PC-3 (cell line): ENCODE data around the gene SMARCA4. TPM values are rescaled to one million over a fixed set of nuclear protein-coding genes. Genes with fewer than 3 reads are reported as not detected.

Experiments used
- ATAC-seq: fragments of 200-7000 bp; cut with Tn5 transposase; 2 replicates; pipeline ENCODE4 v1.9.1; 2020; ENCODE audit warnings: mild to moderate bottlenecking, moderate library complexity
- BruUV-seq: library from RNA; stranded (reverse); fragments of 400-500 nt; replicated peaks from 2 replicates; lab custom pipeline; 2021; lab: Mats Ljungman, UMichigan
- CTCF ChIA-PET: fragments of 300-600 bp; sonication (Branson Sonifier 250); formaldehyde crosslinking; loops from one replicate; lab custom pipeline; 2022; ENCODE audit warnings: antibody characterized with exemption; lab: Charles Lee
- POLR2A ChIA-PET: fragments of 300-600 bp; sonication (Branson Sonifier 250); formaldehyde crosslinking; loops from one replicate; lab custom pipeline; 2022; ENCODE audit warnings: antibody characterized with exemption; ENCODE audit not compliant: unreplicated experiment; lab: Charles Lee
- DNase-seq: peaks from one replicate; pipeline ENCODE4 v3.0.0-alpha.2; 2015
- H2AFZ ChIP-seq: fragments of 300-600 bp; sonication (generic); 2 replicates; pipeline ENCODE4 v1.6.0; 2016; ENCODE audit warnings: antibody characterized with exemption, low read length
- H3F3A ChIP-seq: fragments of 300-600 bp; sonication (generic); one replicate; pipeline ENCODE4 v1.6.0; 2017; ENCODE audit warnings: antibody characterized with exemption, low read length, control low read depth, mild to moderate bottlenecking; ENCODE audit not compliant: unreplicated experiment
- H3K27ac ChIP-seq: fragments of 300-600 bp; sonication (generic); 2 replicates; pipeline ENCODE4 v1.5.1; 2016; ENCODE audit warnings: mild to moderate bottlenecking, low read length
- H3K27me3 ChIP-seq: fragments of 300-600 bp; sonication (generic); 2 replicates; pipeline ENCODE4 v1.6.1; 2016; ENCODE audit warnings: low read length, mixed read lengths
- H3K36me3 ChIP-seq: fragments of 300-600 bp; sonication (generic); 2 replicates; pipeline ENCODE4 v1.6.1; 2016; ENCODE audit warnings: low read depth, mixed run types, low read length, mixed read lengths
- H3K4me1 ChIP-seq: fragments of 300-600 bp; sonication (generic); 2 replicates; pipeline ENCODE4 v1.5.1; 2016; ENCODE audit warnings: low read length; ENCODE audit not compliant: insufficient read depth
- H3K4me2 ChIP-seq: fragments of 300-600 bp; sonication (generic); 2 replicates; pipeline ENCODE4 v1.6.0; 2016; ENCODE audit warnings: low read length
- H3K4me3 ChIP-seq: fragments of 300-600 bp; sonication (generic); 2 replicates; pipeline ENCODE4 v1.5.1; 2016; ENCODE audit warnings: mild to moderate bottlenecking, low read length, mixed read lengths
- H3K79me2 ChIP-seq: fragments of 300-600 bp; sonication (generic); 2 replicates; pipeline ENCODE4 v1.6.1; 2017; ENCODE audit warnings: low read length, mixed read lengths
- H3K9ac ChIP-seq: fragments of 300-600 bp; sonication (generic); 2 replicates; pipeline ENCODE4 v1.6.0; 2016; ENCODE audit warnings: mild to moderate bottlenecking, low read length
- H3K9me2 ChIP-seq: fragments of 300-600 bp; sonication (generic); replicated peaks from 2 replicates; pipeline ENCODE4 v1.6.1; 2016; ENCODE audit warnings: mixed run types, low read length, mixed read lengths
- H3K9me3 ChIP-seq: fragments of 300-600 bp; sonication (generic); 2 replicates; pipeline ENCODE4 v1.6.1; 2016; ENCODE audit warnings: low read length, mixed read lengths
- H4K20me1 ChIP-seq: fragments of 300-600 bp; sonication (generic); 2 replicates; pipeline ENCODE4 v1.6.1; 2016; ENCODE audit warnings: low read length, mixed read lengths
- CTCF ChIP-seq: fragments of 300-600 bp; sonication (generic); conservative IDR thresholded peaks from 2 replicates; pipeline ENCODE4 v1.5.1; 2017; ENCODE audit warnings: antibody characterized with exemption, low read depth, mild to moderate bottlenecking, low read length
- EZH2 ChIP-seq: fragments of 300-600 bp; sonication (generic); IDR thresholded peaks from one replicate; pipeline ENCODE4 v1.6.1; 2017; ENCODE audit warnings: antibody characterized with exemption, mild to moderate bottlenecking, low read length; ENCODE audit not compliant: unreplicated experiment
- EZH2phosphoT487 ChIP-seq: fragments of 300-600 bp; sonication (generic); IDR thresholded peaks from 2 replicates; pipeline ENCODE4 v1.6.1; 2018; ENCODE audit warnings: mild to moderate bottlenecking, antibody characterized with exemption, low read length, borderline replicate concordance
- intact Hi-C: fragments of 100-400 bp; cut with micrococcal nuclease; formaldehyde crosslinking; loops from 2 replicates; pipeline ENCODE4 v1.9.0; 2023
- total RNA-seq: library from RNA; depleted of rRNA; stranded (reverse); fragments of >200 nt; gene quantifications from 2 replicates; pipeline ENCODE4 v1.2.3, GENCODE V29; 2014

The SMARCA4 gene
- total RNA-seq, 1 experiment from 2014 or later, result 197 TPM

GRCh38 chr19:10979951-10980381 lies 19.1 kb downstream of the SMARCA4 start:
- no peak overlapping the region for H3K4me3 ChIP-seq

GRCh38 chr19:10981252-10981895 lies 20.5 kb downstream of the SMARCA4 start:
- Histone ChIP-seq H3K27ac (no peak overlapping the region), H3K4me1 (no peaks in the 10 kb centered on the region), H2AFZ (no peak overlapping the region), H3K36me3 (peaks cover 6% of the 10 kb centered on the region; the same call in 1 of the 2 replicates), H3K27me3 (no peaks in the 10 kb centered on the region), H3K79me2 (peaks cover 87% of the 10 kb centered on the region), H3F3A (no peaks in the 10 kb centered on the region), H3K9me3 (no peaks in the 10 kb centered on the region), H3K4me3 (no peak overlapping the region), H3K9ac (no peak overlapping the region), H4K20me1 (peaks cover 50% of the 10 kb centered on the region), H3K4me2 (no peak overlapping the region), H3K9me2 (no peaks in the 10 kb centered on the region)
- ATAC-seq, result no peak
- no peak for TF ChIP-seq CTCF
- ChIA-PET CTCF (no interaction called here), POLR2A (no interaction called here)
- DNase-seq, result no peak
- intact Hi-C loops, result no loop called here
- no TSS peak for BruUV-seq

More at GRCh38 chr19:10979951-10980381, 19.1 kb downstream of the SMARCA4 start:
- no peak for ATAC-seq
- Histone ChIP-seq H3K27me3 (no peaks in the 10 kb centered on the region), H3F3A (no peaks in the 10 kb centered on the region), H3K9me2 (no peaks in the 10 kb centered on the region), H3K4me1 (no peaks in the 10 kb centered on the region), H3K4me2 (no peak overlapping the region), H3K36me3 (no peaks in the 10 kb centered on the region; the same call in 1 of the 2 replicates), H2AFZ (no peak overlapping the region), H3K9me3 (no peaks in the 10 kb centered on the region), H4K20me1 (peaks cover 60% of the 10 kb centered on the region), H3K9ac (no peak overlapping the region), H3K27ac (no peak overlapping the region), H3K79me2 (peaks cover 96% of the 10 kb centered on the region)
- DNase-seq, result no peak
- POLR2A ChIA-PET, result no interaction called here
- no TSS peak for BruUV-seq
- TF ChIP-seq EZH2phosphoT487 (no peak), CTCF (no peak), EZH2 (no peak)
- CTCF ChIA-PET, result no interaction called here
- intact Hi-C loops, result loop anchor here (5.0 kb wide), 1 partner anchor 43 kb away; no protein-coding TSS in a partner anchor

- no TSS peak for BruUV-seq
- Histone ChIP-seq H3K79me2 (peaks cover 71% of the 10 kb centered on the region), H3K27ac (no peak overlapping the region), H2AFZ (no peak overlapping the region), H3K4me3 (no peak overlapping the region), H3K9ac (no peak overlapping the region), H3K36me3 (peaks cover 20% of the 10 kb centered on the region; the same call in 1 of the 2 replicates), H4K20me1 (peaks cover 34% of the 10 kb centered on the region), H3K27me3 (no peaks in the 10 kb centered on the region), H3F3A (no peaks in the 10 kb centered on the region), H3K9me2 (no peaks in the 10 kb centered on the region), H3K4me1 (no peaks in the 10 kb centered on the region), H3K4me2 (no peak overlapping the region), H3K9me3 (no peaks in the 10 kb centered on the region)
- no peak for DNase-seq
- ChIA-PET POLR2A (no interaction called here), CTCF (no interaction called here)
- intact Hi-C loops, result no loop called here
- ATAC-seq, result no peak
- TF ChIP-seq CTCF, result no peak
- TF ChIP-seq EZH2, result no peak
- no peak for TF ChIP-seq EZH2phosphoT487
These were observed 22.2 kb downstream of the SMARCA4 start for GRCh38 chr19:10983026-10983425.
